Activated CD8-positive, alpha-beta memory T cell treated with anti-CD3 and anti-CD28 coated beads, Interleukin-2, amount 50 U/mL, for 1 hour (primary cell): Measurements from ENCODE around the gene TAAR9.
"Not testable (repeated sequence)": the region's sequence is repeated elsewhere in the genome, so short reads cannot be mapped to it uniquely, and the experiment has no call there.

ENCODE experiments used
- DNase-seq: peaks from one replicate; pipeline ENCODE4 v3.0.0-alpha.2; 2020; ENCODE audit errors: extremely low read depth

TAAR9 gene

DNA sequence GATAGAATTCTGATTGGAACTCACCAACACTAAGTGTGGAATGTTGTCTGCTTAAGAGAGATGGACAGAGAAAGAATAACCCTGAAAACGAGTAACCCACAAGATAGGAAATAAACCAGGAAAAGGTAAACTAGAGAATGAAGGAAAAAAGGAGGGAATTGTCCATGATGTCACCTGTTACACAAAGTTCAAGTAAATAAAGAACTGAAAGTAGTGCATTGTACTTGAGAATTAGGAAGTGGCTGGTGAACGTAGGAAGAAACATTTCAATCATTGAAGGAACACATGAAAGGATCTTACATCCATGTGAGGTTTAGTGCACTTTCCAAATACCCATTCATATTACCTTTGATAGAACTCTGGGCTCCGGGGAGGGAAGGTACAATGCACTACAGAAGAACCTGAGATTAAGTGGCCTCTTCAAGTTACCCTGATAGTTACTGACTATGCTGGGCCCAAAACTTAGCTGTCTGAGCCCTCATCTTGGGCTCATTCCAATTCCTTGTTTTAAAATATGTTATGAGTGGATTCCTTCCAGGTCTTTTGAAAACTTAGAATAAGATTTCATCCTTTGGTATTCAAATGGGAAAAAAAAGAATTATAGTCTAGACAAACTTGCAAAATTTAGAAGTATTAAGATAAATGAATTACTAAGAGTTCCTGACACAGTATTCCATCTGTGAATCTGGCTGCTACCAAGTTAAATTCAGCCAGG is 24.1 kb upstream of the TAAR9 start:
- no peak for DNase-seq

DNA sequence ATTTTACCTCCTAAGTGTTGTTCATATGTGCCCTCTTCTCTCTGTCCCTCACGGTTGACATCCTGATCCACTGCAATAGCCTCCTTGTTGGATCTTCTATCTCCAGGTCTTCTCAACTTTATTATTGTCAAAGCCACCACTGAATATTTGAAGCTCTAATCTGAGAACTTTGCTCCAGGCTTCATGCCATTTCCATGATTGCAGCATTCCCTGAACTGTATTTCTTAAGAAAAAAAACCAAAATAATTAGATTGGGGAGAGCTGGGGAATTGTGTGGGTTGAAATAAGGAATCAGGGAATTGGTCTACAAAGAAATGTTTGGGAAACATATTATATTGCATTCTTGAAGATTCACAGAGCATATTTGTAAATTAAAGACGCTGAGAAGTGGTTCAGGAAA is 22.7 kb upstream of the TAAR9 start:
- DNase-seq: no peak

DNA sequence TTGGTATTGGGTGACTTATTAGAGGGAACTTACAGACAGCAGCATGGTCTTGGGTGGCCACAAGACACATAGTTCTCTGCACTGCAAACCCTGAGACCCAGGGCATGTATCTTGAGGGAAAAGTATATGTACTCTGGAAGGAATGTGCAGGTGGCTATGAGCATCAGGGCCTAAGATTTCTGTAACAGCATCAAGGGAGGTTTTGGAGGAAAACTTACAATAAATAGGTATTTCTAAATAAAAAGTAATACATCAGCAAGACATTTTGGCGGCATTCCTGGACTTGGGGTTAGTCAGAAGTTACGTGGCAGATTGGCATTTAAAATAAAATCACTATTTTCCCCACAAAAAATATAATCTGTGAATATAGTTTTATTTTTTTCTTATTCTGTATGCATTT is 17.1 kb upstream of the TAAR9 start:
- no peak for DNase-seq

DNA sequence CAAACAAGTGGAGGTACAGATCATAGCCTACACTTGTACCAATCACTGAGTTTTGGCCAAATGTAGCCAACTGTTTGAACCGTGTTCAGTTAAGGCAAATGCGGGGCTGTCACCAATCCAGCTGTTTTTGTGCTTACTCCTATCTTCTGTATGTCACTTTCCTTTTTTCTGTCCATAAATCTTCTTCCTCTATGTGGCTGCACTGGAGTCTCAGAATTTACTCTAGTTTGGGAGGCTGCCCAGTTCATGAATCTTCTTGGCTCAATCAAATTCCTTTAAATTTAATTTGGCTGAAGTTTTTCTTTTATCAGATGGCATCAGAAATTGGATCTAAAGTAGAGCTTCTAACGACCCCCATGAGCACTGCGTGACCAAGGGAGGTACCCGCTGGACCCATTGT is 13.4 kb upstream of the TAAR9 start:
- DNase-seq: no peak

DNA sequence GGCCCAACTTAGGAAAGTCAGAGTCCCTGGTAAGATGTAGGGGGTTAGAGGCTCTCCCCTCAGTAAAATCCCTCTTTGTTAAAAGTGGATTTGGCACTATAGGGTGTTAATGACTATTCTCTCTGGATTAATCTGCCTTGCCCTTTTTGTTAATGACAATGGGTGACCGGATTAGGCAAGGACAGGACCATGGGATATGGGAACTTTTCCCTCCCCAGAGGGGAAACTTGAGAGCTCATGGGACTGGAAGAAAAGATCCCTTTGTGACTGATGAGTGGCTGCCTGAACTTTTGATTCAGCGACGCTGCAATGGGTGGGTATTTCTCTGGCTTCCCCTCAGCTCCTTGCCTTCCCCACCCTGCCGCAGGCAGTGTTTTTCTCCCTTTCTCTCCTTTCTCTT is 12.2 kb upstream of the TAAR9 start:
- DNase-seq: no peak

DNA sequence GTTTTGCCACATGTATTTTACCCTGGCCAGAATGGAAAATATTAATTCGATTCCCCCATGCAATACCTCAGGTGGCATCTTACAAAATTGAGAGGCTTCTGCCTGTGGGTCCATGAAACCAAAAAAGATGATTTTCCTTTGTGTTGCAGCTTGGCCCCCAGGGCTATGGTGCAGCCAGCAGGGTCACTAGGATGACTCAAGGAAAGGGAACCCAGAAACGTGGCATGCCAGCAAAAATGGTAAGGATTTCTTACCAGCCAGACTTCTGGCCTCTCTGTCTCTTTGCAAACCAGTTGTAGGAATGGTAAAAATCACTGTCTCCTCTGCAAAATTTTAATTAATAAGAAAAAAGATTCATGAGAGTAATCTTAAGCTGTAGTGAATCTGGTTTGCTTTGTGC is 11.6 kb upstream of the TAAR9 start:
- DNase-seq: no peak

DNA sequence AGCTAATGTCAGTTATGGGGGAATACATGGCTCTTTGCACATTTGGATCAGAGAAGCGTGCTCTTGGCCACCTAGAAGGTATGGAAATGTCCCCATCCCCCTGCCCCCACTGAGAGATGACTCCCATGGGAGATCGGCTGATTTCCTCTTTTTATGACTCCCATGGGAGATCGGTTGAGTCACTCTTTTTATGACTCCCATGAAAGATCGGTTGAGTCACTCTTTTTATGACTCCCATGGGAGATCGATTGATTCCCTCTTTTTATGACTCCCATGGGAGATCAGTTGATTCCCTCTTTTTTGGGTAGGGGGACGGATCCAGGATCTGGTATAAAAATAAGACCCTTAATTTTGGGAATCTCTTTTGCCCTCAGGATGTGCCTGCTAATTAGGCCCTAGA is 10.3 kb upstream of the TAAR9 start:
- DNase-seq: no peak

DNA sequence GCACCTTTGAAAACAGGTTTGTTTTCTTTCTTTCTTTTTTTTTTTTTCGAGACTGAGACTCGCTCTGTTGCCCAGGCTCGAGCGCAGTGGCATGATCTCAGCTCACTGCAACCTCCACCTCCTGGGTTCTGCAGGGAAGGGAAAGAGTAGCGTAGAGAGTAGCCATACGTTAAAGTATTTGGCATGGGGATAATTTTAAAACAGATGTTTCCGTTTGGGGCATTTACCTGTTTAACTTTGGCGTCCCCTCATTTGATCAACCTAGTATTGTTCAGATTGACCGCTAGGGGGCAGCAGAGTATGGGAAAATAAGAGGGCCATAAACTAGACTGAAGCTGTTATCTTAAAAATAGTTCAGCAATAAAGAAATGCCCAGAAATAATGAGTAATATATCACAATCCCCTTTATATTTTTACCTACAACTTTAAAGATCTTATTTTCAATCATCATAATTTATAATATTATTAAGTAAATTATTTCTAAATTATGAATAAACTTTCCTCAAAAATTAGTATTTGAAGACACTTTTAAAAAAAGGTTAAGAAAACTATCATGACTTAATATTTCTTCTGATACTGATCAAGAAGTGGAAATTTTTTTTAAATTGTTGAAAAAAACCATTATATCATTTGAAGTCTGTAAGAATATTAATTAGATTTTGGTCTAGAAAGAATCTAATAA is 7.6 kb upstream of the TAAR9 start:
- peak; percentile 50 for DNase-seq

DNA sequence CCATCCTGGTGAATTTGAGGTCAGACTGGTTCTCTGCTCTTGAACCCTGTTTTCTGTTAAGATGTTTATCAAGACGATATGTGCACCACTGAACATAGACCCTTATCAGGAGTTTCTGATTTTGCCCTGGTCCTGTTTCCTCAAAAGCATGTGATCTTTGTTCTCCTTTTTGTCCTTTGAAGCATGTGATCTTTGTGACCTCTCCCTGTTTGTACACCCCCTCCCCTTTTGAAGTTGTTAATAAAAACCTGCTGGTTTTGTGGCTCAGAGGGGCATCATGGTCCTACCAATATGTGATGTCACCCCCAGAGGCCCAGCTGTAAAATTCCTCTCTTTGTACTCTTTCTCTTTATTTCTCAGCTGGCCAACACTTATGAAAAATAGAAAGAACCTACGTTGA is 3.5 kb upstream of the TAAR9 start:
- DNase-seq: not testable (repeated sequence)

DNA sequence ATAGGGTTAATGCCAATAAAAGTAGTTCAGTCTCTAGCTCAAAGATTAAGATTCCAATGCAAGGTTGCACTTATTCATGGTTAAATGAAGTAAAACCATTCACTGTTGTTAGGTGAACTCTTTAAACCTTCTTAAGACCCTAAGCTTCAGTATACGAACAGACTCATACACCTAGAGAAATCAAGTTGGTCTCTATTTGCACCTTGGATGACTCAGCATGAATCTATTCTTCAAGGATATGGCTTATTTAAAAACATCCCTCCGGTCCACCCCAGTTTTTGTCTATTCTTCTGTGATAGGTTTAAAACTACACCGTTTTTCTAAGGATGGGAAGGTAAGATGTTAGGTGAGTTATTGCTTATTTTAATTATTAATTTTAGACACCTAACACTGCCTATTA is 932 bp upstream of the TAAR9 start:
- no peak for DNase-seq

DNA sequence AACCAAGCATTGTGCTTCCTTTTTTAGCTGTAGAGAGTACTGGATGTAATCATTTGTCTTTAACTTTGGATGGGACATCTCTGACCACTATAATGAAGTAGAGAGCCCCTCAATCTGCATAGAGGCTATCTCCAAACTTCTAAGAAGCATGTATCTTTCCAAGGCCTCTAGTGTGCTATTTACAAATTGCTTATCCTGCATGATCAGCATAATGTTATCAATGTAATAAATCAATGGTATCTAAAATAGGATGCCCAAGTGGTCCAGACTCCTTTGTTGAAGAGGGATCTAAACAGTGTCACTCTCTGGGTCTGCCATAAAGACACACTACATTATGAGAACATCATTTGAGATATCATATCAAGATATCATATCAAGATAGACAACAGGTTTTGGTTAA is 6.7 kb downstream of the TAAR9 start:
- DNase-seq: no peak

DNA sequence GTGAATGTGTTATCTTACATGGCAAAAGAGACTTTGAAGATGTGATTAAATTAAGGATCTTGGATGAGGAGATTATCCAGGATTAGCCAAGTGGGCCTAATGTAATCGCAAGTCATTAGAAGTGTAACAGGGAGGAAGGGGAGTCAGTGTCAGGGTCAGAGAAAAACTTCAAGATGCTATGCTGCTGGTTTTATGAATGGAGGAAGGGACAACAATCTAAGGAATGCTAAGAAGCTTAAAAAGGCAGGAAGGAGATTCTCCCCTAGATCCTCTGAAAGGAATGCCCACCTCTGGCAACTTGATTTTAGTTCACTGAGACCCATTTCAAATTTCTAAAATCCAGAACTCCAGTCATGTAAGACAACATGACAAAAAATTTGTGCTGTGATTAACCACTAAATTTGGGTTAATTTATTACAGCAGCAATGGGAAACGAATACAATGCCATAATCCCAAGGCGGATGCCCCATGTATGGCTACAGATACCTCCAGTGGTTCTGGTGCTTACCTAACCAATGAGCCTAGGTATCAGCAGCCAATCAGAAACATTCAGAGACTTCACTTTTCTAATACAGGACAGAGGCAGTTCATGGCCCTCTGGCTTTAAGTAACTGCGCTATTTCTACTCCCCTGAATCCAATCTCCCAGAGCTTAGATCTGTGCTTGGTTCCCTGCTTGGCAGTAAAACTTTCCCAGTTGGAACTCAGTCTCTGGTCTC is 10.8 kb downstream of the TAAR9 start:
- no peak for DNase-seq

DNA sequence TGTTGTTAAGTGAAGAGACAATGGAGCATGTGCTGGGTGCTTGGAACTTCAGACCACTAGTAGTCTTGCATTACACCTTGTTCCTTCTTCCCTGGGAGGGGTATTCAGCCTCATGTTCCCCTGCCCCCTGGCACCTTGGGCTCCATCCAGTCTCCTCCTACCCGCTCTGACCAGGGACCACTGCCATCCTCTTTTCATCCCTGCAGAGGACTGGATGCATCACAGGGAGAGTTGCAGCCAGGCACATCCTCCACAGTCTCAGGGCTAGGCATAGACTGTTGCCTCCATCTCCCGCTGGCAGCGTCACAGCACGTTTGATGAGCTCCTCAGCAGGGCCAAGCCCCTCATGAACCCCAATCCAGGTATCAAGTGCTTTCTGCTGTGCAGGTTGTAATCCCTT is 13.1 kb downstream of the TAAR9 start:
- DNase-seq: no peak

DNA sequence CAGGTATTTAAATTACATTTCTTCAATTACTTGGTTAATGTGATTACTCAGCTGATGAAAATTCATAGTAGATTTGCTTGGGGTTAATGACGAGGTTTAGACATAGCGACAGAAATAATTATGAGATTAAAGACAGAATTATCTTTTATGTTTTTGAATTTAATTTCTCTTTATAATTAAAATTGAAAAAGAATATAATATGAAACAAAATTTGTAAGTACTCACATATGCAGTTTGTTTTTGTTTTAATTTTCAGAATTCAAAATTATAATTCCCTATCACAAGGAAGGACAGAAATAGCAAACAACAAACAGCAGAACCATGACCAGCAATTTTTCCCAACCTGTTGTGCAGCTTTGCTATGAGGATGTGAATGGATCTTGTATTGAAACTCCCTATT is 14.3 kb downstream of the TAAR9 start, which contains the start of gene TAAR8:
Gene TAAR8, plus strand, starts transcription at position 301 of the 400 bp plus-strand sequence. Its CDS starts 21 bp downstream, at position 322.
- DNase-seq: no peak

DNA sequence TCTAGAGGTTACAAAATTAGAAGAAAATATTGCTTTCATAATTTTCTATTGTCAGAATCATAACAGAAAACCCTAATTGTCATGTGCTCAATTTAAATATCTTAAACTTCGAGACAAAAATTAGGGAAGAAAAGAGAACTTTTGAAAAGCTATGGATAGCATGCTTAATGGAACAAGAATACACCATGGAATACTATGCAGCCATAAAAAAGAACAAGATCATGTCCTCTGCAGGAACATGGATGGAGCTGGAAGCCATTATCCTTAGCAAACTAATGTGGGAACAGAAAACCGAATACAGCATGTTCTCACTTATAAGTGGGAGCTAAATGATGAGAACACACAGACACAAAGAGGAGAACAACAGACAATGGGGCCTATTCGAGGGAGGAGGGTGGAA is 22.0 kb downstream of the TAAR9 start:
- not testable (repeated sequence) for DNase-seq

DNA sequence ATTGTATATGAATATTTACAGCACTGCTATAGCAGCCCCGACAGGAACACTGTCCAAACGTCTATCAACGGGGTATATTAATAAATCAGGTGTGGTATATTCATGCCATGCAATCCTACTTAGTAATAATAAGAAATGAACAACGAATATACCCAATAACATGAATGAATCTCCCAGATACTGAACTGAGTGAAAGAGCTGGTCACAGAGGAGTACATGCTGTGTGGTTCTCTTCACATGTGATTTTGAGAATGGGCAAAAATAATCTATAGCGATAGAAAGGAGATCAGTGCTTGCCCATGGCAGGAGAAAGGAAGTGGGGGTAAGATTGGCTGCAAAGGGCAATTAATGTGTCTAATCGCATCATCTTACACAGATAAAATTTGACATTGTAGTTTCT is 28.3 kb downstream of the TAAR9 start:
- no peak for DNase-seq

DNA sequence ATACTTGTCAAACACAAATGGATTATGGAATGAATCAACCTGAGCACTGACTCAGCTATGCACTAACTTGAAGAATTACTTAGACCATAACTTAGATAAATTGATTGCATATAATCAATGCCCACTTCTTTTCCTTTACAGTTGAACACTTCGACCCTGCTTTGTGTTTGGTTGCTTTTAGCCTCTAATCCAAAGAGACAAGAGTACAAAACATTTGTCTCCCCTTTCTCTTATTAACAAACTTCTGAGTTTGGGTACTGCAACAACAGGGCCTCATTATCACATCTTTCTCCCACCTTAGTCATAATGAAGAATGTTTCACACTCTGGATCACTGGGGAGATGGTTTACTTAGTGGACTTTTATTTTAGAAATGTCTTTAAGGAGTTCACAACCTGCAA is 29.5 kb downstream of the TAAR9 start:
- DNase-seq: no peak

DNA sequence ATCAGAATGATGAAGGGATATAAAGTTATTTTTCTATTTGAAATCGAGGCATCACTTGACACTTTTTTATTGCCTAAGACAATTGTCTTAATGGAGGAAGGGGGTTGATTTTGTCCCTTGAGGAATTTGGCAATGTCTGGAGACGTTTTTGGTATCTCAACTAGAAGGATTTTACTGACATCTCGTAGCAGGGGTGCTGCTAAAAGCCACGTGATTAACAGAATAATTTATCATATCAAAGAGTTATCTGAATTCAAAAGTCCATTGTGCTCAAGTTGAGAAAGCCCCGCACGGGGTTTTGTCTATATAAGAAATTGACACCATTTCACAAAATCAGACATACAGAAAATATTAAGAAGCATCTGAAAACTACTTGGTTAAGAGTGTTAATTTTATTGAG is 30.5 kb downstream of the TAAR9 start:
- DNase-seq: no peak

DNA sequence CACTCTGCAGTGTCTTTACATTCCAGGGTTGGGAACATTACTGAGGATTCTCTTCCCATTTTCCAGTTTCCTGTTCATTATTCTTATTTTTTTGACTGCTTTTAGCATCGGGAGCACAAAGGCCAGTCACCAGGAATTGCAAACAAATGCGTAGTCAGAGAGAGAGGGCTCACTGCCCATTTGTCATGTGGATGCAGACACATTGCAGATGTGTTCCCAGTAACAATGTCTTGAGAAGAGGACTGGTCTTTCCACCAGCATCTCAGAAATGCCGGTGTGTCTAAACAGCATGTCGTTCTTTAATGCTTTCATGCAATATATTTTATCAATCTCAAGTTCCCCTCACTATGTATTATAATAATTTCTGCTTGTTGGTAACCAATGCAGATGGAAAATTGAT is 31.1 kb downstream of the TAAR9 start:
- DNase-seq: no peak

DNA sequence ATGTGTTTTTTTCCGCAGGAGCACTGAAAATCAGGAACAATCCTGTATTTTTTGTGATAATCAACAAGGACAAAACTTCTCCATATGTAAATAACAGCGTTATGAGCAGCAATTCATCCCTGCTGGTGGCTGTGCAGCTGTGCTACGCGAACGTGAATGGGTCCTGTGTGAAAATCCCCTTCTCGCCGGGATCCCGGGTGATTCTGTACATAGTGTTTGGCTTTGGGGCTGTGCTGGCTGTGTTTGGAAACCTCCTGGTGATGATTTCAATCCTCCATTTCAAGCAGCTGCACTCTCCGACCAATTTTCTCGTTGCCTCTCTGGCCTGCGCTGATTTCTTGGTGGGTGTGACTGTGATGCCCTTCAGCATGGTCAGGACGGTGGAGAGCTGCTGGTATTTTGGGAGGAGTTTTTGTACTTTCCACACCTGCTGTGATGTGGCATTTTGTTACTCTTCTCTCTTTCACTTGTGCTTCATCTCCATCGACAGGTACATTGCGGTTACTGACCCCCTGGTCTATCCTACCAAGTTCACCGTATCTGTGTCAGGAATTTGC is 32.2 kb downstream of the TAAR9 start, which contains the start of gene TAAR6:
Gene TAAR6, plus strand, starts transcription at position 102 of the 557 bp plus-strand sequence. Its CDS starts 0 bp downstream, at position 102.
- DNase-seq: no peak

DNA sequence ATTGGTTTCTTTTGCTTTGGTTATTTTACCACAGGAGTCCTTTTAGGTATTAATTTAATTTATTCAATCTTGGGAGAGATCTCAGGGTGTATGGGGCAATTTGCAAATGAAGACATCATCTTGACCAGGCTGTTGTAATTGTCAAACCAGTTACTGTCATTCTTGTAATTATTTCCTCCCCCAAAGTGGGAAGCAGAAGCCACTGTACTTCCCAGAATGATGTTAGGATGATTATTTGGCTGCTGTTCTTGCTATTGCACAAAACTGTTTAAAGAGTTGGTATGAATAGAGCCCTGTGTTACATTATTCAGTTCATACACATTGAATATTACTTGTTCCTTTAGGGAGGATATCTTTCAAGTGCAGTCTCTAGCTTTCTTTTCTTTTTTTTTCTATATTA is 33.7 kb downstream of the TAAR9 start:
- DNase-seq: no peak

DNA sequence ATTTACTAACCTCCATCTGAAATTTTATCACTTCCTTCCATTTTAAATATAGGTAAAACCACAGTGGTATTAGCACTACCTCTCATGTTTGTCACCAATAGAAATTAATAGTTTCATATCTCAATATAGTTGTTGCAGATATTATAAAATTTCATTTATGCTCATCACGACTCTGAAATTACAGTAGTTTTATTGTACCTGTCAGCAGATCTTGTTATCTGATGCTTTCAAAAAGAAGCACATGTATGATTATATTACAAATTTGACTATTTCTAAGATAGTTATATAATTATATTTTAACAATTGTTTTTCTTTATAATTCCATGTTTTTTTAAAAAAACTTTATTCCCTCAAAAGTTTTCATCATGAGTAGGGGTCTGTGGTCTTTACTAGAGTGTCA is 46.6 kb downstream of the TAAR9 start:
- no peak for DNase-seq

DNA sequence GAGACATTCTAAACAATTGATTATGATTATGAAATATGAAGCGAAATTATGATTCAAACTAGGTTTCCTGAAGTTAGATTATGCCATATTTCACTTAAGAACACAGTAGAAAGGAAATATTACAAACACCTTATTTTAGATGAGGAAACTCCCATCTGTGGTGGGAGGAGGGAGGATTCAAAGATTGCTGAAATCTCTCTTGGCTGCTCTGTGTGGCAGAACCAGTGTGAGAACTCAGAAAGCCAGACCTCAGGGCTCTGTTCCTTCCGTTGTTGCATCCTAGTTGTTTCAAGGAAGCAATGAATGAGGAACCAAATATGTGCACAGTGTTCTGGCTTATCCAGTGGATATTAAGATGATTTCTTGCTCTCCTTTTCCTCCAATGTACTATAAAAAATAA is 49.3 kb downstream of the TAAR9 start:
- DNase-seq: no peak
